Measurements from ENCODE around the gene RGS6.

RGS6 gene

GRCh38 chr14:72247896-72248465, 315.8 kb downstream of the RGS6 start:
- DNase-seq (ENCODE audit: low read depth): no peak

GRCh38 chr14:72253503-72253902, 321.3 kb downstream of the RGS6 start:
- DNase-seq (ENCODE audit: low read depth): no peak

GRCh38 chr14:72254202-72254936, 322.1 kb downstream of the RGS6 start:
- no peak for DNase-seq (ENCODE audit: low read depth)

GRCh38 chr14:72254937-72255472, 322.8 kb downstream of the RGS6 start:
- DNase-seq (ENCODE audit: low read depth): no peak

- DNase-seq (ENCODE audit: low read depth): no peak
These were observed 323.8 kb downstream of the RGS6 start for GRCh38 chr14:72256055-72256454.

GRCh38 chr14:72261068-72261467, 328.8 kb downstream of the RGS6 start:
- DNase-seq (ENCODE audit: low read depth): no peak

- DNase-seq (ENCODE audit: low read depth): no peak
These were observed 330.5 kb downstream of the RGS6 start for GRCh38 chr14:72262771-72263170.

GRCh38 chr14:72264716-72265115, 332.5 kb downstream of the RGS6 start:
- DNase-seq (ENCODE audit: low read depth): no peak

- no peak for DNase-seq (ENCODE audit: low read depth)
These were observed 338.0 kb downstream of the RGS6 start for GRCh38 chr14:72270147-72270727.

- no peak for DNase-seq (ENCODE audit: low read depth)
These were observed 338.5 kb downstream of the RGS6 start for GRCh38 chr14:72270749-72271148.

- DNase-seq (ENCODE audit: low read depth): no peak
These were observed 343.0 kb downstream of the RGS6 start for GRCh38 chr14:72275242-72275641.

- DNase-seq (ENCODE audit: low read depth): no peak
These were observed 346.1 kb downstream of the RGS6 start for GRCh38 chr14:72278316-72278715.

- no peak for DNase-seq (ENCODE audit: low read depth)
These were observed 351.9 kb downstream of the RGS6 start for GRCh38 chr14:72284176-72284575.

GRCh38 chr14:72290241-72290640, 358.0 kb downstream of the RGS6 start:
- DNase-seq (ENCODE audit: low read depth): no peak

- DNase-seq (ENCODE audit: low read depth): no peak
These were observed 359.9 kb downstream of the RGS6 start for GRCh38 chr14:72291908-72292688.

- DNase-seq (ENCODE audit: low read depth): no peak
These were observed 360.4 kb downstream of the RGS6 start for GRCh38 chr14:72292689-72293024.

- no peak for DNase-seq (ENCODE audit: low read depth)
These were observed 369.1 kb downstream of the RGS6 start for GRCh38 chr14:72301352-72301751.

GRCh38 chr14:72303930-72304329, 371.7 kb downstream of the RGS6 start:
- no peak for DNase-seq (ENCODE audit: low read depth)

GRCh38 chr14:72305561-72305960, 373.3 kb downstream of the RGS6 start:
- DNase-seq (ENCODE audit: low read depth): no peak

- DNase-seq (ENCODE audit: low read depth): no peak
These were observed 376.8 kb downstream of the RGS6 start for GRCh38 chr14:72308967-72309485.

- no peak for DNase-seq (ENCODE audit: low read depth)
These were observed 378.9 kb downstream of the RGS6 start for GRCh38 chr14:72311116-72311515.

- no peak for DNase-seq (ENCODE audit: low read depth)
These were observed 379.3 kb downstream of the RGS6 start for GRCh38 chr14:72311516-72311915.
